Spleen (tissue), 11 donors: ENCODE measurements around the gene INHBB. TPM values are rescaled to one million over a fixed set of nuclear protein-coding genes. Genes with fewer than 3 reads are reported as not detected.

Experiments used
- DNase-seq: peaks from one replicate; pipeline ENCODE4 v3.0.0-alpha.2; 2020
- H3K27ac ChIP-seq, 8 donors: fragments of 200-600 bp; sonication (generic) in 7 of 8; 1 replicate in 4 of 8; 2 replicates in 4 of 8; pipeline versions ENCODE4 v1.5.0 to v1.8.0; 2016 to 2021; ENCODE audit warnings: inconsistent platforms in 4 of 8, mild to moderate bottlenecking in 4 of 8, moderate library complexity in 1 of 8
- H3K27me3 ChIP-seq, 7 donors: fragments of 200-600 bp; sonication (generic) in 6 of 7; replicated peaks in 1 of 7; 1 replicate in 4 of 7; 2 replicates in 3 of 7; pipeline versions ENCODE4 v1.5.0 to v1.8.0; 2016 to 2021; ENCODE audit warnings: inconsistent platforms in 3 of 7, mild to moderate bottlenecking in 1 of 7
- H3K36me3 ChIP-seq, 6 donors: fragments of 200-600 bp; sonication (generic) in 5 of 6; 1 replicate in 4 of 6; 2 replicates in 2 of 6; pipeline versions ENCODE4 v1.5.0 to v1.8.0; 2016 to 2021; ENCODE audit warnings: inconsistent platforms in 2 of 6
- H3K4me1 ChIP-seq, 6 donors: fragments of 200-600 bp; sonication (generic) in 5 of 6; 1 replicate in 3 of 6; 2 replicates in 3 of 6; pipeline versions ENCODE4 v1.5.0 to v1.8.0; 2016 to 2021; ENCODE audit warnings: inconsistent platforms in 3 of 6
- H3K4me3 ChIP-seq, 8 donors: fragments of 200-600 bp; sonication (generic) in 7 of 8; 1 replicate in 4 of 8; 2 replicates in 4 of 8; pipeline versions ENCODE4 v1.5.0 to v1.8.0; 2016 to 2021; ENCODE audit warnings: inconsistent platforms in 4 of 8, mild to moderate bottlenecking in 4 of 8, moderate library complexity in 2 of 8
- H3K9me3 ChIP-seq, 8 donors: fragments of 200-600 bp; sonication (generic) in 7 of 8; 1 replicate in 4 of 8; 2 replicates in 4 of 8; pipeline versions ENCODE4 v1.5.0 to v1.8.0; 2016 to 2021; ENCODE audit warnings: inconsistent platforms in 4 of 8
- CTCF ChIP-seq, 11 experiments: fragments of 200-600 bp in 7 of 11; fragments of 450-650 bp in 4 of 11; sonication (generic) in 4 of 11; IDR thresholded peaks in 8 of 11; conservative IDR thresholded peaks in 3 of 11; 1 replicate in 7 of 11; 2 replicates in 4 of 11; pipeline versions ENCODE4 v1.4.0 to v1.8.0; 2016 to 2021; ENCODE audit warnings: antibody characterized with exemption in 11 of 11, inconsistent platforms in 4 of 11, mild to moderate bottlenecking in 1 of 11
- POLR2A ChIP-seq, 3 donors: fragments of 450-650 bp; IDR thresholded peaks; one replicate each; pipeline ENCODE4 v1.5.1; 2017; ENCODE audit warnings: antibody characterized with exemption in 3 of 3, mild to moderate bottlenecking in 1 of 3
- POLR2AphosphoS5 ChIP-seq, 3 donors: sonication (generic); formaldehyde crosslinking; IDR thresholded peaks; one replicate each; pipeline ENCODE4 v1.5.1; 2017; ENCODE audit warnings: antibody characterized with exemption in 3 of 3
- WGBS, 5 donors: extraction: QIAGEN DNeasy Blood & Tissue Kit in 3 of 5; methylation state at CpG; one replicate each; pipeline versions ENCODE4 v1.1.5 to v1.1.7; 2013 to 2018; 5-methylcytosine and 5-hydroxymethylcytosine counted together
- intact Hi-C: fragments of 100-400 bp; cut with DNase I; formaldehyde crosslinking; loops from one replicate; pipeline ENCODE4 v1.15.0; 2023; ENCODE audit warnings: low total_unique reads
- polyA plus RNA-seq, 3 donors: library from polyadenylated mRNA; stranded (reverse); fragments of 200-250 nt; gene quantifications; one replicate each; pipeline ENCODE4 v1.2.1, GENCODE V29; 2013
- total RNA-seq, 7 donors: library from RNA; depleted of rRNA in 3 of 7; stranded (reverse); fragments of >200 nt in 3 of 7; fragmentation: NEBNext Ultra II Directional in 4 of 7; extraction: Animal tissue kit (Norgen Biotek cat#: 25700) in 4 of 7; gene quantifications; one replicate each; pipeline versions ENCODE4 v1.1.0 to v1.2.1, GENCODE V29; 2016 to 2021
- donor health status: healthy with polysubstance abuse.
- donor health status: DM: no; HTN: no; CAD: no; lungs with moderate emphysema.
- donor health status: DM: no; HTN: no; CAD: no.
- donor health status: Bipolar disorder and iron deficiency.
- donor health status: healthy.
- donor health status: DM: no; HTN: no; CAD: no.
- donor health status: DM: yes; HTN: yes; CAD: no.

The INHBB gene
- total and polyA plus RNA-seq, 10 donors, result 0.26 to 1.5 (median 0.67) TPM

GRCh38 chr2:120300385-120300784, 45.6 kb upstream of the INHBB start:
- Histone ChIP-seq H3K27me3 (no peaks in the 10 kb centered on the region), H3K27ac (no peak overlapping the region), H3K9me3 (no peaks in the 10 kb centered on the region), H3K36me3 (peaks cover 0 to 96% (median 30%) of the 10 kb centered on the region in 6 donors), H3K4me1 (peaks cover 0 to under 1% (median 0%) of the 10 kb centered on the region in 6 donors), H3K4me3 (no peak overlapping the region)
- 77 to 92% (median 89%) methylated on average over 9 to 10 of the region's 10 CpGs for WGBS, 5 donors
- intact Hi-C loops, result no loop called here
- no peak for TF ChIP-seq POLR2A (IDR thresholded peaks at IDR 0.05)
- TF ChIP-seq POLR2AphosphoS5 (IDR thresholded peaks at IDR 0.05), result peak in 1 of 3 donors; percentile 25
- DNase-seq, result no peak

- no peak for DNase-seq
- TF ChIP-seq POLR2AphosphoS5 (IDR thresholded peaks at IDR 0.05) (no peak), POLR2A (IDR thresholded peaks at IDR 0.05) (no peak), CTCF (IDR thresholded peaks at IDR 0.05 in 8 of 11, conservative IDR thresholded peaks at IDR 0.05 in 3 of 11) (no peak)
- intact Hi-C loops, result no loop called here
- 82 to 88% (median 87%) methylated on average over 5 of the region's 5 CpGs for WGBS, 5 donors
- Histone ChIP-seq H3K4me1 (peaks cover 0 to 9% (median 4%) of the 10 kb centered on the region in 6 donors), H3K4me3 (no peak overlapping the region), H3K27me3 (no peaks in the 10 kb centered on the region), H3K36me3 (peaks cover 0 to 96% (median 27%) of the 10 kb centered on the region in 6 donors), H3K27ac (no peak overlapping the region), H3K9me3 (no peaks in the 10 kb centered on the region)
Observed at GRCh38 chr2:120301284-120301683, 44.7 kb upstream of the INHBB start.

GRCh38 chr2:120302301-120302700, 43.6 kb upstream of the INHBB start:
- TF ChIP-seq CTCF (IDR thresholded peaks at IDR 0.05 in 8 of 11, conservative IDR thresholded peaks at IDR 0.05 in 3 of 11), result no peak
- peaks cover 0 to 87% (median 23%) of the 10 kb centered on the region in 6 donors for H3K36me3 ChIP-seq
- H3K9me3 ChIP-seq, result no peaks in the 10 kb centered on the region
- intact Hi-C loops, result no loop called here
- 85 to 92% (median 87%) methylated on average over 12 of the region's 12 CpGs for WGBS, 5 donors
- H3K27ac ChIP-seq, result peak overlapping the region in 1 of 8 donors; percentile 7
- H3K4me1 ChIP-seq, result peaks cover 0 to 10% (median 4%) of the 10 kb centered on the region in 6 donors
- H3K4me3 ChIP-seq, result no peak overlapping the region
- H3K27me3 ChIP-seq, result no peaks in the 10 kb centered on the region
- no peak for DNase-seq

GRCh38 chr2:120303177-120303576, 42.8 kb upstream of the INHBB start:
- 71 to 78% (median 76%) methylated on average over 6 of the region's 6 CpGs for WGBS, 5 donors
- H3K36me3 ChIP-seq, result peaks cover 0 to 84% (median 18%) of the 10 kb centered on the region in 6 donors
- H3K27me3 ChIP-seq, result no peaks in the 10 kb centered on the region
- no peaks in the 10 kb centered on the region for H3K9me3 ChIP-seq
- no peak overlapping the region for H3K27ac ChIP-seq
- TF ChIP-seq POLR2A (IDR thresholded peaks at IDR 0.05) (no peak), CTCF (IDR thresholded peaks at IDR 0.05 in 8 of 11, conservative IDR thresholded peaks at IDR 0.05 in 3 of 11) (no peak), POLR2AphosphoS5 (IDR thresholded peaks at IDR 0.05) (no peak)
- H3K4me1 ChIP-seq, result peaks cover 0 to 10% (median 4%) of the 10 kb centered on the region in 6 donors
- intact Hi-C loops, result no loop called here
- H3K4me3 ChIP-seq, result no peak overlapping the region
- no peak for DNase-seq

- 82 to 91% (median 88%) methylated on average over 6 of the region's 6 CpGs for WGBS, 5 donors
- Histone ChIP-seq H3K27ac (peak overlapping the region in 2 of 8 donors; percentile 50 to 75), H3K4me3 (no peak overlapping the region), H3K36me3 (peaks cover 0 to 71% (median 6%) of the 10 kb centered on the region in 6 donors), H3K9me3 (no peaks in the 10 kb centered on the region), H3K27me3 (no peaks in the 10 kb centered on the region), H3K4me1 (peaks cover 0 to 10% (median 4%) of the 10 kb centered on the region in 6 donors)
- no peak for TF ChIP-seq CTCF (IDR thresholded peaks at IDR 0.05 in 8 of 11, conservative IDR thresholded peaks at IDR 0.05 in 3 of 11)
- no peak for TF ChIP-seq POLR2AphosphoS5 (IDR thresholded peaks at IDR 0.05)
- no peak for TF ChIP-seq POLR2A (IDR thresholded peaks at IDR 0.05)
- intact Hi-C loops, result no loop called here
- no peak for DNase-seq
Observed at GRCh38 chr2:120305296-120305695, 40.6 kb upstream of the INHBB start.
